GM18867 (cell line): ENCODE measurements around the gene CNTD1.
A peak's percentile ranks its signal among the peaks of the same experiment; 100 is the strongest.

ENCODE experiments used
- ATAC-seq: cut with Tn5 transposase; IDR thresholded peaks from one replicate; pipeline ENCODE4 v1.9.1; 2021; ENCODE audit warnings: mild to moderate bottlenecking, moderate library complexity; ENCODE audit not compliant: unreplicated experiment

Gene CNTD1

DNA sequence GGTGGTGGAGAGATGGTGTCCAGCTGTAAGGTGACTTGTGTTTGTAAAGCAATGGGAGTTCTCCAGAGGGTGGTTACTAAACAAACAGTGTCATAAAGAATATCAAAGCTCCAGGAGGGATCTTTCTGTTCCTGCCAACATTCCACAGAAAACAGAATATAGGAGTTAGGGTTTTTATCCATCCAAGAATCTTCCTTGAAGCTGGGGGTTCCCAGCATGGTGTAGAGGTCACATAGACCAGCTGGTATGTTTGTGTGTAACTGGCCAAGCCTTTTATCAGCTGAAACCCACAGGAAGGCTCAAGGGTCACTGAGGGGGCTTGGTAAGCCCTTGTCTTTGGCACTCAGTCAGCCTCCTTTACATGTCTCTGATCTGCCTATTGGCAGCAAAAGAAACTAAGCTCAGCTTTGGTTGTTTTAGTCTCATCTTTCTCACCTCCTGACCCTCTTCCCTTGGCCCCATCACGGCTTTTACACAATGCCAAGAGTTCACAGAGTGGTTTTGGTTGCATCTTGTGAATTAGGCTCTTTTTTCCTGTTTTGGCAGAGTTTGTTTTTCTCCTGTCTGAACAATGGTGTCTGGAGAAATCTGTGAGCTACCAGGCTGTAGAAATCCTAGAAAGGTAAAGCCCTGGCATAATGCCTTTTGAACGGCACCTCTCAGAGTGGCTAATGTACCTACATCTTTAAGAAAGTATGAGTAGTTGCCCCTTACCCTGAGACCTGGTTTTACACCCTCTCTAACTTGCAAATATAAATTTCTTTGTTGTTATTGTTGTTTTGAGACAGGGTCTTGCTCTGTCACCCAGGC, 4.6 kb downstream of the CNTD1 start:
- ATAC-seq = no peak

DNA sequence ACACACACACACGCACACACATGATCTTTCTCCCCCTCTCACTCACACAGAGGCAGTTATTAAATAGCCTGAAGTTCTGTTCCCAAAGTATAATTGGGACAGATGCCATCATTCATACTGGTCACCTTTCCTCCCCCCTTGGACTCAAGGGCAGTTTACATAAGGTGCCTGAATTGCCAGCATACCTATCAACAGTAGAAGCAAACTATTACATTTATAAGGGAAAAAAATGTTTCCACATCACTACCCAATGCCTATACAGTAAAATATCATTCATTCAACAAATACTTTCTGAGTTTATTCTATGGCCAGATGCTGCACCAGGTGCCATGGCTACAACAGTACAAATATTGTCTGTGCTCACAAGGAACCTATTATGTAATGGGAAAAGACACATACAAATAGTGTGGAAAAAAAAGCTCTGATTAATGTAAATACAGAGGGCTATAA, 6.3 kb downstream of the CNTD1 start:
- ATAC-seq = no peak

DNA sequence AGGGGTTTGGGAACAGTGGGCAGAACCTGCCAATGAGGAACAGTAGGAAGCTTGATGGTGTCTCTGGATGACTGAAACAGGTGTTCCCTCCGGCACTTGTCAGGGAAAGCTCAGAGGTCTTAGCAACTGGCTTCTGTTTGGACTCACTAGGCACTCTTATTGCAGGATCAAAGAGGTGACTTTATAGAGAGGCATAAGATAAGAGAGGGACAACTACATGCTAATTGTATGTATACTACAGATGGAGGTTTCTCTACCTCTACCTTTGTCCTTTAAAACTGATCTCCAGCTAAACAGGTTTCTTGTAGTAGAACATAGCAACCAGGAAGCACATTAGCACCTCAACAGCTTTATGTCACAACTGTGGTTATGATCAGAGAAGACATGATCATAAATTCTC, 7.6 kb downstream of the CNTD1 start:
- ATAC-seq = no peak

DNA sequence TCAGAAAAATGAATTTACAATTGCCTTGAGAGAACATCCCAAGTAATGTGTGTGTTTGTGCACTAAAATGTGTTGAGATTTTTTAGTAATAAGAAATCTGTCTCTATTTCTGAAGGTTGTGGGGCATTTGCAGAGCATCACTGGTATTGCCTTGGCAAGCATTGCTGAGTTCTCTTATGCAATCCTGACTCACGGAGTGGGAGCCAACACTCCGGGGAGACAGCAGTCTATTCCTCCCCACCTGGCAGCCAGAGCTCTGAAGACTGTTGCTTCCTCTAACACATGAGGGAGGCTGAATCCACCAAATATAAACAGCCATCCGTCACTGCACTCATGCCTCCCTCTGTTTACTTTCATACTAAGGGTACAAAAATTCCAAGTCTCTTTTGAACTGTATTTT, 10.6 kb downstream of the CNTD1 start:
- no peak for ATAC-seq

DNA sequence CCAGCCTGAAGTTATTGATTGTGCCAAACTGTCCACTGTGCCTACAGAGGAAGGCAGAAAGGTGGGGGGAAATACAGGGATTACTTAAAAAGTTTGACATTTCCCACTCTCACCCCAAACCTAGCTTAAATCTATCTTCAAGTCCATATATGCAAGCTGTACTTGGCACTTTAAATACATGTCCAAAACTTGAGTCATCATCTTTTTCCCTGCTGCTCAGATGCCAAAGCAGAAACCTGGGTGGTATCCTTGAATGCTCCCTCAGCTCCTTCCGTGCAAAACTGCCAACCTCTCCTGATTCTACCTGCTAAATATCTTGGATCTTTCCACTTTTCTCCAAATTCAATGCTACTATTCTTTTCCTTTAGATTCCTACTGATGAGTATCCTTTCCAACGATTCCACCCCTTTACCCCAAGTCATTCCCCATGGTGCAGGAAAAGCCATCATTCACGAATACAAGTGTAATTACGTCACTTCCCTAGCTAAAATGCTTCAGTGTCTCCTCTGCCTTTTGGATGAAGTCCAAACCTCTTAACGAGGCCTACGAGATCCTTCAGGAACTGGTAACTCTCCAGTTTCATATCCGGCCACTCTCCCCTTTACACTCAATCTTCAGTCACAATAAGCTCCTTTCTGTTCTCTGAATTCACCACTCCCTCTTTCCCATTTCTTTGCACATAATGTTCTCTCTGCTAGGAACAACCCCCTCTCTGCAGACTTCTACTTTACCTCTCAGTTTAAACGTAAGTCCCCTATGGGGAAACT, 16.2 kb downstream of the CNTD1 start:
- ATAC-seq = no peak

DNA sequence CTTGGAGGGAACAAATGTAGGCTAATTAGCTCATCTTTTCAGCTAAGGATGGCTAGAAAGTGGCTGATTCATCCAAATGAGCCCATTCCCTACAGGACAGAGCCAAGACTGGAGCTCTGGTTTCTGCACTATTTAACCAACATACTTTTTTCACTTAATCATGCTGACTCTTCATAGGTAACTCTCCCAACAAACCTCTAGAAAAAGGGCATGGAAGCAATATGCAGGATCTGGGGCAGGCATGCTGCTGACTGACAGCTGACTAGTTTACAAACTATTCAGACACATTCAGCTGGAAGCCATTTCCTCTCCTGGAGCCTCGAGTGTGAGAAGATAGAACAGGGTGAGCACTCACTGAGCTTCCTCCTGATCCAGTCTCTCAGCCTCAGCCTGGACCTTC, 19.2 kb downstream of the CNTD1 start:
- no peak for ATAC-seq

DNA sequence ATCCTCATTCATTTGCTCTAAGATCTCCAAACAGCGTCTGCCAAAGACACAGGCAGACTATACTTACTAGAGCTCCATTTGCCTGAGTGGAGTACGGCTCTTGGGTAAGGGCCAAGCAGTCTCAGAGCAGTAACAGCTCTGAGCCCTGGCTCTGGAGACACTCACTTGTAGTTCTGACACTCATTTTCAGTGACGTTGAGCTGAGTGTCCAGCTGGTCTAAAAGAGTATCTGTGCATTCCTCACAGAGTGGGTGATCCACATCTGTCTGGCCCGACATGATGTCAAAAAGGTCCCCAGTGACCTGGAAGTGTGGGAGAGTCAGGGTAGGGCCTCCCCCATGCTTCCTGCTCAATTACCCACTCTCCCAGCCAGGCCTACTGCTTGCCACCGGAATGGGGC, 19.7 kb downstream of the CNTD1 start:
- ATAC-seq = no peak

DNA sequence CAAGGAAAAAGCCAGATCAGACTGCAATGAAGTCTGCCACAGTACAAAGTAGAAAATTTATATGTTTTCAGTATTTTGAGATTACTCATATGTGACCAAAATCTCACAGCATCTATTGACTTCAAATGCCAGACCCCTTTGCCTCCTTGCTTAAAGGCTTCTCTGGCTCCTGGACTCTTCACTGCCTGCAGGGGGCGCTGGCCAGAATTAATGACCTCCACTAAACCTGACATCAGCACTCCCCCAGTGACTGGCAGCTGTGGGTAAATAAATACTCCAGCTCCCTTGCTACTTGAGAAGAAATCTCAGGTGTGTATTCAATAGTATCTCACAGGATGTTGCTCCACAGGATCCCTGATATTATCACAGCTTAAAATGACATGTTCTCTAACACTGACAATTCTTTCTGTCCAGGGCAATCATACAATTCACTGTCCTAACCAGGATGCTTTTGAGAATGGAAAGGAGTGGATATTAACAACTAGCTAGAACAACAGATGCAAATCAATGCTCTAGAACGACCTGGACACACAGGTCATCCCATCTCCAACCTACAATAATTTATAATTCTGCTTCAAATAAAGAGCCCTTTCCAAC, 21.4 kb downstream of the CNTD1 start:
- no peak for ATAC-seq

DNA sequence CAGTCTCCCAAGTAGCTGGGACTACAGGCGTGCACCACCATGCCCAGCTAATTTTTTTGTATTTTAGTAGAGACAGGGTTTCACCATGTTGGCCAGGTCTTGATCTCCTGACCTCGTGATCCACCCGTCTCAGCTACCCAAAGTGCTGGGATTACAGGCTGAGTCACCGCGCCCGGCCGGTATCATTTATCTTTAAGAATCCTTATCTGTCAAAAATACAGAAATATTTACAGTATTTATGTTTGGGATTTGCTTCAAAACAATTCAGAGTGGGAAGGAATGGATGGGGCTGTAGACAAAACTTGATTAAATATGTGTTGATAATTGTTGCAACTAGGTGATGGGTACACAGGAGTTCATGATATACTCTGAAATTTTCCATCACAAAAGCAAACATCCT, 22.5 kb downstream of the CNTD1 start:
- ATAC-seq = no peak

DNA sequence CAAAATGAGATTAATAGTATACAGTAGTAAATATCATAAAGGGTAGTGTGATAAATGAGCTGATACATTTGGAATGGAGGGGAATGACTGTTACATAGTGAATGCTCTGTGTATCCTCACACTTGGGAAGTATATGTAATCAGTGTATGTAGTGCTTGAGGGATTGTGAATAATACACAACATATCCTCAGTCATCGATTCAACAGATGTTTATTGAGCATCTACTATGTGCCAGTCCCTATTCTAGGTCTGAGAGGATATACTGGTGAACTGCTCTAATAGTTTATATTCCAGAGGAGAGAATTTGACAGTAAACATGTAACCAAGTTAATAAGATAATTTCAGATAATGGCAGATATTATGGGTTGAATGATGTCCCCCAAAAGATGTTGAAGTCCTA, 28.8 kb downstream of the CNTD1 start:
- ATAC-seq = no peak

DNA sequence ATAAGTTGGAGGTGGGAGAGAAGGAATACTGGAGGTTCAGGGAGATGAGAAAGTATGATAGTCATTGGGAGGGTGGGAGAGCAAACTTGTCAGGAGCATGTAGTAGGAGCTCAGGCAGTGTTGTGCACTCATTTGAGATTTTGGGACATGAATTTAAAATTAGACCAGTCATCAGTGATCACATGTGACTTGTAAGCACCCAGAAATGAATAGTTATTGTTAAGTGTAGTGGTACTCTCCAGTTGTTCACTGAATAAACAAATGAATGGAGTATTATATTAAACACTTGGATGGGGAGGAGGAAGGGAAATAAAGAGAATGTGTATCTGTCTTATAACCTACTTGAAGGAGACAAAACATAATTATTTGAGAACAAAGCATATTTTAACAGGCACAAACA, 32.3 kb downstream of the CNTD1 start:
- no peak for ATAC-seq

DNA sequence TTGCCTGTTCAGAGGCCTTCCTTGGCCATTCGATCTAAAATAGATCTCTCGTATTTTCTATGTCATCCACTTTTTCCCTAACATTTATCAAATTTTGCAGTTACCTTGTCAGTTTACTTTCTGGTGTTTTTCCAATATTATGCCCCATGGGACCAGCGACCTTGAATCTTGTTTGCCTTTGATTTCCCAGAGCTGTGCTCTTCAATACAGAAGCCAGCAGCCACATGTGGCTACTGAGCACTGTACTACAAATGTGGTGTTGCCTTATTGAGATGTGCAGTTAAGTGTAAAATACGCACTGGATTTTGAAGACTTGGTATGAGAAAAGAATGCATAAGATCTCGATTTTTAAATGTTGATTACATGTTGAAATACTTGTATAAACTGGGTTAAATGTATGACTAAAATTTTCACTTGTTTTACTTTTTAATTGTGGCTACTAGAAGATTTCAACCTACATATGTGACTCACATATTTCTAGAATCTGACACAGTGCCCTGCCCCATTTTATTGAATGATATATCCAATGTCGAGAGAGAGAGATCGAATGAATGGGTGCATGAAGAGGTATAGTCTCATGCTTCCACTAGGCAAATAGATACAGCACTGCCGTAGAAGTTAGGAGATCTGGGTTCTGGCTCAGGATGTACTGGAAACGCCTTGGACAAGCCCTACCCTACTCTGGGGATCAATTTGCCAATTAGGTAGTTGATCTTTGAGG, 33.7 kb downstream of the CNTD1 start:
- no peak for ATAC-seq

DNA sequence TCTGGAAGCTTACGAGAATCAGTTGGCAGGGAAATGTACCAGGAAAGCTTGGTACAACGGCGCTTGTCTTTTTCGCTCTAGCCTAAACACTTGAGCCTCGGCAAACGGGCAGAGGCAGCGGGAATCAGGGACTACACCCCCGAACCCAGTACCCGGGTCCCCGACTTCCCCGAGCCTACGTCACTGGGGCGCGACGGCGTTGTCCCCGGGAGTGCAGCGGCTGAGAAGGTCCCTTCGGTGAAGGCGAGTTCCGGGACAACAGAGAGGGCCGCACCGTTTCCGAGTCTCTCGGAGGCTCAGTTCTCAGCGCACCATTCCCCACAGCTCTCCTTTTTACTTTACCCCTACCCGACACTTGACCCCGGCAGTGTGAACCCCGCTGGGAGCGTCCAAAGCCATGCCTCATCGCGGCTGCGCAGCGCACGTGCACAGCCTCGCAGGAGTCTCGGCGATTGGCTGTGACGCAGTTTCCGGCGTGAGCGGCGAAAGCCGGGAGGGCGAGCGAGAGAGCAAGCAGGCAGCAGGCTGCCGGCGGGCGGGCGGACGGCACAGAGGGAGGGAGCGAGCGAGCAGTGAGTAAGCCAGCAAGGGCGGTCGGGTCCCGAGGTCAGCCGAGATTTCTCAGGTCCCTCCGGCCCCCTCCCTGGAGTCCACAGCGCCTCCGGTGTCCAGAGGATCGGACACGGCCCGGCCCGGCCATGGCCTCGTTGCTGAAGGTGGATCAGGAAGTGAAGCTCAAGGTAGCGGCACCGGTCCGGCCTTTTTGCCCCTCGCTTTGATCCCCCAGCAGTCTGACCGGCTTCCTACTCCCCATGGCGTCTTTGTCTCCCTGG, 34.5 kb downstream of the CNTD1 start, which contains the start of gene PSME3:
Gene PSME3, plus strand, starts transcription at position 464 of the 833 bp plus-strand sequence. Its CDS starts 235 bp downstream, at position 699.
- ATAC-seq = peak; percentile 77

DNA sequence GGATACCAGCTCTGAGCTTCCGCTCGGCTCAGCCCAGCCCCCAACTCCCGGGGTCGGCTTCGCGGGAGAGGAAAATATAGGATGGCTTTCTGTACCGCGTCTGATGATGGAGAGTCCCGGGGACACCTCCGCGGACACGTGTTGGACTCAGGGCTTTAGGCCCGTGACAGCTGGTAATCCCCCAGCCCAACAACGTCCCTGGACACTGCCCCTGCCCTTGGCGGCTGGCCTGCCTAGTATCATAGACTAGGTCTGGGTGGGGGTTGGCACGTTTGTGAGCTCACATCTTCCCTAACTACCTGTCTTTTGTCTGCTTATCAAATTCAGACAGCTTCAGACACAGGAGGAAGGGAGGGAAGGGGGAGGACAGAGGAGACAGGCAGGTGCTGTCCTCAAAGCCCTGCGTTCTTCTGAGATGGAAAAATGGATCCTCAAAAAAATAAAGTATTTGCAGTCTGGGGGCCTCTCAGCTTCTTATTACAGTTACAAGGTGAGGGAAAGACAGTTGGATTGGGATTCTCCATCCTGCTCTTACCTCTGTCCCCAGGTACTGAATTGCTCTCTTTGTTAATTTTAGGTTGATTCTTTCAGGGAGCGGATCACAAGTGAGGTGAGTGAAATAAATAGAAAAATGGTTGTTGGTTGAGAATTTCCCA, 35.2 kb downstream of the CNTD1 start:
- ATAC-seq = peak; percentile 8

DNA sequence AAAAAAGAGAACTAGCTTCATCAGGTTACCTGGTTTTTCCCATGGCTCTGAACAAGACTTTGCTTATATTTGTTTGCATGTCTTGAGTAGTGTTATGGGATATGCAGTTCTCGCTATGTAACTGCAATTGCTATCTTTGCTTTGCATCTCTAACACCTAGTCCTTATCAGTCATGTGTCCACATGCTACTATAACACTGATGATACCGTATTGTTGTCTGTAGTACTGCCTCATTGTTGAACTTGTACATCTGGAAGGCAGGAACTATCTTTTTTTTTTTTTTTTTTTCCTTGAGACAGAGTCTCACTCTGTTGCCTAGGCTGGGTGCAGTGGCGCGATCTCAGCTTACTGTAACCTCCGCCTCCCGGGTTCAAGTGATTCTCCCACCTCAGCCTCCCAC, 37.1 kb downstream of the CNTD1 start:
- ATAC-seq = no peak

DNA sequence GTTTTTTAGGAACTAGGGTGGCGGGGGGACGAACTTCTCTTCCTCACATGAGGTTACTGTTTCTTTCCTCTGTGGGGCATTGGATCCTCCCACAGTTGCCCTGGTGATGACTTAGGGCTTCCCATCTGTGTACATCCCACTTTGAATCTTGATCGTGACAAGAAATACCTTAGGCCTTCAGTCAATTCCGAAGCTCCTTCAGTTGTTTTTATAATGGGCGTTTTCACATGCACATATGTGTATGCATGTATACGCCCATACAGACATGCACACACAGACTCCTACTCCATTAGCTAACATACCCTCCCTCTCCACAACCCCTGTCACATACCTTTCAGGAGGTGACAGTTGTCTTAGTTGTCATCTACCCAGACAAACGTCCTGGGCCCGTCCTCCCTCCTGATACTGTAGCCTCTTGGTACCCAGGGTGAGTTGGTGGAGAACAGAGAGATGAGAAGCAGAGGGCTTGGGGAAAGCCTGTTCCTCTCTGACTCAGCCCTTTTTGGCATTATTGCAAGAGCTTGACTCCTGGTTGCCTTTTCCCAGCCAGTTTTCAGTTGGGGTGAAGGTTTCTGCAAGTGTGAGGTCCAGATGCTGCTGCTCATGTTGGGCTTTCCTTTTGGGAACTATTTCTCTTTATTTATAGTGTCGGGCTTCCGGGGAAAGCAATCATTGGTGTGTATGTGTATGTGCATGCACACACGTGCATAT, 43.5 kb downstream of the CNTD1 start:
- ATAC-seq = no peak

DNA sequence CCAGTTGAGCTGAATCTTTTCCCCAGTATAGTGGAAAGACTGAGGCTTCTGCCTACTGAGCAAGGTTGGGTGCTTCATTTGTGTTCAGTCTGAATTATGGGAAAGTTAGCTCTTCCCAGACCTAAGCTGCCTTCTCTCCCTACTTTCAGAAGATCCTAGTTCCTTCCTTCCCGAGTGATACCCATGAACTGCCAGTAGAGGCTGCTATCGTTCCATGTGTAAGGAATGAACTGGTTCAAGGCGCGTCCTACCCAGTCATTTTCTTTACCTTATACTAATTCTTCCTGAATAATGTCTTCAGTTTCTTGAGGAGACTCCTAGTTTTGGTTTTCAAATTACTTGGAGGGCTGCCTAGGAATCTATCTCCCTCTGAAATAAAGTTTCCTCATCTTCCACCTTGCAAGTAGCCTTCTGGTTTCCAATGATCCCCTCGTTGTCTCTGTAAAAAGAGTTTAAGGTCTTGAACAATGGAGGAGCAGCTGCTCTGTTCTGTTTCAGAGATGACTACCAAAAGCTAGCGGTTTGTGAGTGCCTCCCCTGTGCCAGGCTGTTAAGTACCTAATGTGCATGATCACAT, 44.8 kb downstream of the CNTD1 start:
- ATAC-seq = no peak

DNA sequence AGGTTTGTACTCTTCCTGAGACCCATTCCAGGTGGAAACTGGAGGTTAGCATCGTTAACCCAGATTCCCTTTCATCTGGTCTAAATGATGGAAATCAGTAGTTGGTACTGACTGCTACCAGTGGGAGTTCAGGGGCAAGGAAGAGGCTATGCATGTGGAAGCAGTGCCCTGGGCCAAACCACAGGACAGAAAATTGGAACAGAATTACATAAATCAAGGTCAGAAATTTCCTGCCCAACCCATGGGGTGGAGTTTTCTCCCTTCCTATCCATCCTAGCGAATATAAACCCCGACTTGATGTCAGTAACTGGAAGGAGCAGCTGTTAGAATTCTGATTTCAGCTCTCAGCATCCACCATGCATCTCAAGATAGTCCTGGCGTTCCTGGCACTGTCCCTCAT, 45.6 kb downstream of the CNTD1 start, which contains the start of gene AOC2:
Gene AOC2, plus strand, starts transcription at position 310 of the 400 bp plus-strand sequence. Its CDS starts 47 bp downstream, at position 357.
- no peak for ATAC-seq
